HG02885 (cell line): ENCODE data around the gene VEGFD.

Experiments used
- ATAC-seq: cut with Tn5 transposase; IDR thresholded peaks from one replicate; pipeline ENCODE4 v1.9.1; 2021; ENCODE audit warnings: mild to moderate bottlenecking; ENCODE audit not compliant: unreplicated experiment, poor library complexity

The VEGFD gene

GRCh38 chrX:15384304-15384703, at the start of gene VEGFD:
VEGFD (minus strand) TSS chrX:15384413; CDS start chrX:15383946, 467 bp downstream.
- ATAC-seq = no peak

GRCh38 chrX:15430584-15430983, 46.4 kb upstream of the VEGFD start:
- ATAC-seq = no peak

GRCh38 chrX:15430076-15430475, 45.9 kb upstream of the VEGFD start:
- no peak for ATAC-seq

GRCh38 chrX:15425024-15425423, 40.8 kb upstream of the VEGFD start:
- no peak for ATAC-seq

- ATAC-seq = no peak
Measured at GRCh38 chrX:15418707-15419181, 34.5 kb upstream of the VEGFD start.

GRCh38 chrX:15418041-15418706, 34.0 kb upstream of the VEGFD start:
- ATAC-seq = no peak

GRCh38 chrX:15416133-15416993, 32.1 kb upstream of the VEGFD start:
- no peak for ATAC-seq

- no peak for ATAC-seq
Measured at GRCh38 chrX:15413101-15413500, 28.9 kb upstream of the VEGFD start.

- ATAC-seq = no peak
Measured at GRCh38 chrX:15410947-15411346, 26.7 kb upstream of the VEGFD start.

- ATAC-seq = no peak
Measured at GRCh38 chrX:15410430-15410829, 26.2 kb upstream of the VEGFD start.

GRCh38 chrX:15405846-15406245, 21.6 kb upstream of the VEGFD start:
- no peak for ATAC-seq

- ATAC-seq = no peak
Measured at GRCh38 chrX:15404401-15405096, 20.3 kb upstream of the VEGFD start.

GRCh38 chrX:15401378-15401777, 17.2 kb upstream of the VEGFD start:
- ATAC-seq = no peak

GRCh38 chrX:15399962-15400391, 15.8 kb upstream of the VEGFD start:
- ATAC-seq = no peak

GRCh38 chrX:15398874-15399273, 14.7 kb upstream of the VEGFD start:
- ATAC-seq = no peak

- no peak for ATAC-seq
Measured at GRCh38 chrX:15395789-15396188, 11.6 kb upstream of the VEGFD start.

- ATAC-seq = no peak
Measured at GRCh38 chrX:15391850-15392249, 7.6 kb upstream of the VEGFD start.

GRCh38 chrX:15382813-15383212, 1.4 kb downstream of the VEGFD start:
- no peak for ATAC-seq

- no peak for ATAC-seq
Measured at GRCh38 chrX:15376956-15377355, 7.3 kb downstream of the VEGFD start.

- no peak for ATAC-seq
Measured at GRCh38 chrX:15373976-15374375, 10.2 kb downstream of the VEGFD start.
